COR-L47 (cell line): ENCODE results near the gene KRT6B.
A peak's percentile ranks its signal among the peaks of the same experiment; 100 is the strongest.

Source experiments
- DNase-seq: peaks from one replicate; lab custom pipeline; 2025; lab: John Stamatoyannopoulos, UW

KRT6B gene

DNA sequence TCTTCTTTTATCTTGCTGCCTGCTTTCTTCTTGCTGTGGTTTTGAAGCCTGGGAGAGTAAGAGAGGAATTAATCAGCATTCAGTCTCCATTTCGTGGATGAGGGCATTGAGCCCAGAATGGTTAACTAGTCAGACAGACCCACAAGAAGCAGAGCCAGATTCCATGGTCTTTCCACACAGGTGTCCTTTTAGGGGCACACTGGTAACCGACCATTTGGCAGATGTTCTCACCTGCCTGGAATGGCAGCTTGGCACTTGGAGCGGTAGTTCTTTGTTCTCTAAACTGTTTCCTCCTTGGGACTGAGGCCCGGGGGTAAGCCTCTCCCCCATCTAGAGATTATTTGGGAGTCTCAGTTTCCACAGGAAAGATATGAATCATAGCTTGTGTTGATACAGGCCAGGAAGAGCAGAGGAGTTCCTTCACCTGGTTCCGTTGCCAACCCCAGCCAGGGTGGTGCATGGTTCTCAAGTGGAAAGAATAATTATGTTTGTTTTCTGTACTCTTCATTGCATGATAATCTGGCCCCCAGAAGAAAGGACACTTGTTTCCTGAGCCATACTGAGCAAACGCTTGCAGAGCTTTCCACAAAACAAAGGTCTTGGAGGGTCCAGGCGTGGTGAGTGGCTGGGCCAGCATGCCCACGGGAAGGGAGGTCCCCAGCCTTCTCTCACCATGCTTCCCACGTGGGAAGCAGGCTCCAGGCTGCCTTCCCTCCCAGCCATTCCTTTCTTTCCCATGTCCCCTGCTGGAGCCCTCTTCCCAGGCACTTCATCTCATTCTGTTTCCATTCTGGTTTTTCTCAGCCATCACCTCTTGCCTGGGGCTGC, 15.7 kb downstream of the KRT6B start:
- DNase-seq = no peak

GRCh38 chr12:52435659-52435999, 16.3 kb downstream of the KRT6B start:
- no peak for DNase-seq

DNA sequence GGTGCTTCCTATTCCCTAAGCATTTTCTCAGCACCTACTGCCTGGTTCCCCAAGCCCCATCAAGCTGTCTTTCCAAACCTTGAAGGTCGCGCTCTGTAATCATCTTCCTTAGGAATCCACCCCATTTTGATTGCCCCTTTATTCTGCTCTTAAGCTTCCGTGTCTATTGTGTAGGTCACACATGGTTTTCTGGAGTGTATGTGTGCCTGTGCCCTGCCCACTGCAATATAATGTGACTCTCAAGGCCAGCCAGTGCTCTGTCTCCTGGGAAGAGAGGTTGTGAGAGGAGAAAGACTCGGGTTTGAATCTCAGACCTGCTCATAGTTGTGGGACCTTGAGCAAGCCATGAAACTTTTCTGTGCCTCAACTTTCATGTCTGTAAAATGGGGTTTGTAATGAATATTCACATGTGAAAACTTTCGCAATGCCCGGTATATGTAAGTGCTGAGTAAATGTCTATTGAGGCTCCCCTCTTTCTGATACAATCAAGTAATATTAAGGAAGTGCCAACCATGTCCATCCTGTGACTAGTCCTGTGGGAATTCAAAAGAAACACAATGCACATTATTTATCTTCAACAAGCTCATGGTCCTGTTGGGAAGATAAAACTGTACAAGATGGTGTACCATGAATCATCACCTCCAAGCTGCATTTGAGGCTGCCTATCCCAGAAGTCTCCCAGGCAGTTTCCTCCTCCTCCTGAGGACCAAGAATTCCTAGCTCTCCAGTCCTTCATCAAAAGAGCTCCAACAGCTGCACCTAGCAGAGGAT, 17.0 kb downstream of the KRT6B start:
- DNase-seq = no peak

GRCh38 chr12:52434081-52434733, 17.7 kb downstream of the KRT6B start, which contains the start of gene KRT75:
TSS of gene KRT75 (minus strand) at chr12:52434371. CDS start at chr12:52434304, 67 bp downstream.
- DNase-seq = no peak

- DNase-seq = no peak
Measured at GRCh38 chr12:52433501-52434080, 18.4 kb downstream of the KRT6B start.

DNA sequence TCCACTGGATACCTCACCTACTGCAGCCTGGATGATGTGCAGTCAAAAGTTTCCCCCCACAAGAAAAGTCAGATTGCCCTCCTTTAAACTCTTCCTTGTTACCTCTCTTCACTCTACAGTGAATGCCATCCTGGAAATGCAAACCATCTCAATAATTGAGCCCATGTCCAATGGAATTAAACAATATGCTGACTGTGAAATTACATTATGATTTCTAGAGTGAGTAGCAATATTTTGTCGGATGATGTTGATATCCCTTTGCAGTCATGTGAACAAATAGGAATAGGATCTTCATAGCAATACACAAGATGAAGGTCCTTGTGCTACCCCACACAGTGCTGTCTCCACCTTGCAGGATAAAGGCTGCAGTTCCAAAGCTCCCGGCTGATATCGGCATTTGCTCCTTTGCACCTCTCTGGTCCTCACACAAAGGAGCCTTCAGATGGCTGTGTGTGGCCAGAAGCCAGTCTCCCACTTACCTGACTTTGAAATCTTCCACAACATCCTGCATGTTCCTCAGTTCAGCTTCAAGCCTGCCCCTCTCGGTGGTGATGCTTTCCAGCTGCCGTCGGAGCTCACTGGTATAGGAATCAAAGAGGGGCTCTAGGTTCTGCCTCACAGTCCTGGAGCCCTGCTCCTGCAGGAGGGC, 19.3 kb downstream of the KRT6B start:
- no peak for DNase-seq

DNA sequence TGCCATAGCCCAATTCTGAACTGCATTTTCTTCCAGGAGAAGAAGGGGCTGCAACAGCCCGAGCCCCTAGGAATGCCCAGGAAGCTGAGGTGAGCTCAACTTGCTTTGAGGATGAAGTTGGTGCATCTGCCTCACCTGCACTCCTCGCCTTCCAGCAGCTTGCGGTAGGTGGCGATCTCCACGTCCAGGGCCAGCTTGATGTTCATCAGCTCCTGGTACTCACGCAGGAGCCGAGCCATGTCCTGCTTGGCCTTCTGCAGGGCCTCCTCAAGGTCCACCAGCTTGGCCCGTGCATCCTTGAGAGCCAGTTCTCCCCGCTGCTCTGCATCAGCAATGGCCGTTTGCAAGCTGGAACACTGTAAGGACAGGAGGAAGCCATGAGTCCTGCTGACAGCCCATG, 23.8 kb downstream of the KRT6B start:
- DNase-seq = no peak

GRCh38 chr12:52427083-52427482, 24.9 kb downstream of the KRT6B start:
- no peak for DNase-seq

GRCh38 chr12:52426034-52426433, 25.9 kb downstream of the KRT6B start:
- DNase-seq = no peak

GRCh38 chr12:52425466-52425865, 26.5 kb downstream of the KRT6B start:
- no peak for DNase-seq

- DNase-seq = peak; percentile 11
Measured at GRCh38 chr12:52423661-52424500, 28.1 kb downstream of the KRT6B start.

DNA sequence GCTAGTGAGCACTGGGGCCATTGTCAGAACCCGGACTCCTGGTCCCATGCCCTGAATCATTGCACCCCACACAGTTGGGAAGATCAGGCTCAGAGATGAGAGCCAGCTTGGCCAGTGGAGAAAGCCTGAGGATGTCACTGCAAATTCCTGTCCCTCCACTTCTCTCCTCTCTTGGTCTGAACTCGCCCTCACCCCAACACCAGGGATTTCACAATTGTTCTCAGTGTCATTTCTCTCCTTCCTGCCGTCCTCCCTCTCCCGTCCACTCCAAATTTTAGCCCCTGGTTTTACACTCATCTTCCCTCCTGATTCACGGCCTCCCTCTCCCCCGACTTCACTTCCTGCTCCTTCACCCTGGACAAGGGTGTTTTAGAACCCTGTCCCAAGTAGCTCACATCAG, 28.9 kb downstream of the KRT6B start:
- no peak for DNase-seq

DNA sequence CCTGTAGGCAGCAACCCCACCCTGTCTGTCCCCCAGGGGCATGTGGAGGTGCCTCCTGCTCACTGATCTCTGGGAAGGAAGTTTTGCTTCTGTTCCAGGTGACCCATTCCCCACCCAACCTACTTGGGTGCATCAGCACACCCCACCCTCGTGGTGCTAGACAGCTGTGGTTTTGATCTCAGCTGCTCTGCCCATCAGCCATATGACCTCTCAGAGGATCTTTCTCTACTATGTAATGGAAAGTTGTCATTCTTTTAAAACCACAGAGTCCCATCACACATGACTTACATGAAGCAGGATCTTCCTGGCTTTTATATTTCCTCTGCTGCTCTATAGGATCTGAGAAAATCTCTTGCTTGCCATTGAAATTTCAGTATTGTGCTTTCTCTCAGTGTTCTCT, 32.3 kb downstream of the KRT6B start:
- DNase-seq = no peak

DNA sequence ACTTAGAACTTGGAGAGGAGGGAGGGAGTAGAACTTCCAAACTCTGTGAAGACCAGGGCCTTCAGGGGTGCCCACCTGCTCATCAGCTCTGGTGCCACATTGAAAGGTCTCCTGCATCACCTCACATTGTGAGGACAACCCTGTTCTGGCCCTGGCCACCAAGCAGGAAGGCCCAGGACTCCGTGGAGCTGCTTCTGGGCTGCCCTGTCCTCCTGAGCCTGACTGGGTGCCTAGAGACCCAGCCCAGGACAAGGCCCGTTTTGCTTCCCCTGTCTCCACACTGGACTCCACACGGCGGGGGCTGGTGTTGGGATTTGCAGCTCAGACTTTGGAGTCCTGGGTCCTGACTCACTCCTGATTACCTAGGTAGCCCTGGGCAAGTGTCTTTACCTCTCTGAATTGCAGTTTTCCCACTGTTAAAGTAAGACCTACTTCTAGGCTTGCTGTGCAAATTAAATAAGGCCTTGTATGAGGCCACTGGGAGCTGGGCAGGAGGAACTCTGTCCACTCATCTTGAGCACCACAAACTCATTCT, 33.3 kb downstream of the KRT6B start:
- no peak for DNase-seq

DNA sequence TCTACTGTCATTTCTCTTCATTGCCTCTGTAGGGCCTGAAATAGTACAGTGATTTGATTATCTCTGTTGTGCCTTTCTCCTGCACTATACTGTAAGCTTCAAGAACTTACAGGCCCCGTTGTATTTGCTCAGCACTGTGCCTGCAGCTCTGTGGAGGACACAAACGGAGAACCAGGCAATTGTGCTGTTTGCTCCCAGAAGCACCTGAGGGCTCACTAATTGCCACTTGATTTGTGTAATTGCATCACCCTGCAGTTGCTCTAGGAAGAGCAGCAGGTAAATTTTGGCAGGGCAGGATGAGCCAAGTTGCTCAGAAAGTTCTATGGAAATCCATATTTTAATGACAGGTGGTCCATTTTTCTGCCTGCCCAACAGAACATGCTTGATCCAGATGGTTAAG, 34.2 kb downstream of the KRT6B start:
- peak; percentile 66 for DNase-seq

GRCh38 chr12:52416795-52417194, 35.2 kb downstream of the KRT6B start:
- DNase-seq = no peak

- DNase-seq = no peak
Measured at GRCh38 chr12:52415870-52416750, 35.8 kb downstream of the KRT6B start.

DNA sequence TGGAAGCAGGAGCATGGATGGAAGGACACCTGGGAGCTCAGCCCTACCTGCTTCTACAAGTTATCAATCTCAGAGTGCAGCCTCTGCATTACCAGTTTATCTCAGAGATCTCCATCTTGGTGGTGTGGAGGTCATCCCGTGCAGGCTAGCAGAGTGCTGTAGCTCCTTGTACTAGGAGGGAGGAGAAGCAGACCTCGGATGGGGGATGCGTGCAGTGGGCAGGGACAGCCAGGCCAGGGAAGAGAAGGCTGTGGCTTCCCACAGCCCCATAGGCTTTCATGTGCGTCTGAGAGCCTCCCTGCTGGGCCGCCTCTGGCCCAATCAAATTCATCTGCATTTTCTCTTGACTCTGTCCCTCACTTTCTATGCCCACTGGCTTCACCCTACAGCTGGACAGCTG, 37.0 kb downstream of the KRT6B start:
- no peak for DNase-seq

DNA sequence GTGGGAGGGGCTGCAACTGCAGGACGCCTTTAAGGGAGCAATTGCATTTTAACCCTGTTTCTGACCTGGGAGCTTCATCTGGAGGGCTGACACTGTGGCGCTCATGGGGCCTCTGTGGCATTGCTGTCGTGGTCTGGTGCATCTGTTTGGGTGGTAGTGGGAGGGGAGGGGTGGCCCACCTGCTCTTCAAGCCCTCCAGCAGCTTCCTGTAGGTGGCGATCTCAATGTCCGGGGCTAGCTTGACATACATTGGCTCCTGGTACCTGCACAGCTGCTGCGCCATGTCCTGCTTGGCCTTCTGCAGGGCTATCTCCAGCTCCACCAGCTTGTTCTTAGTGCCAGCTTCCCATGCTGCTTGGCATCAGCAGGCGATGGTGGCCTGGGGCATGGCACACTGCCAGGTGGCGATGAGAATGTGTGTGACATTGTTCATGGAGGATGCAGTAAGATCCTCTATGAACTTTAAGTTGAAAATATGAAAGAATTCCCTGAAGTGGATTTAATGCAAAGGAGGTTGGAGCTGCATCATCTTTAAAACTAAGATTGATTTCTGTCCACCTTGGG, 38.1 kb downstream of the KRT6B start:
- DNase-seq = no peak
